Liver (tissue), 3 donors: ENCODE data around the gene ACKR2.

ENCODE experiments used
- CTCF ChIP-seq: fragments of 150-350 bp; IDR thresholded peaks from 2 replicates; pipeline ENCODE4 v1.5.1; 2017; ENCODE audit warnings: improper control_type of control experiment, low read depth, low read length; ENCODE audit not compliant: missing input control
- JUND ChIP-seq, 2 donors: IDR thresholded peaks; 2 replicates each; pipeline ENCODE4 v1.6.1; 2016; ENCODE audit warnings: antibody characterized with exemption in 2 of 2
- YY1 ChIP-seq: IDR thresholded peaks from 2 replicates; pipeline ENCODE4 v1.6.1; 2016; ENCODE audit warnings: antibody characterized with exemption, mild to moderate bottlenecking
- donor health status: healthy.
- donor health status: healthy.

GRCh38 chr3:42892807-42893206, 83.6 kb downstream of the ACKR2 start:
- no peak for TF ChIP-seq JUND (IDR thresholded peaks at IDR 0.05)
- TF ChIP-seq CTCF, result no peak
- TF ChIP-seq YY1, result no peak
